CD4-positive, alpha-beta T cell treated with Interleukin-4 for 1 hour (primary cell): Measurements from ENCODE around the gene ARHGEF9.
"Not testable (repeated sequence)": the region's sequence is repeated elsewhere in the genome, so short reads cannot be mapped to it uniquely, and the experiment has no call there.

Source experiments
- DNase-seq, 2 donors: peaks; one replicate each; pipeline ENCODE4 v3.0.0-alpha.2; 2020 to 2022

ARHGEF9 gene

GRCh38 chrX:63784902-63785707 lies at the start of gene ARHGEF9:
Gene ARHGEF9 (minus strand): TSS chrX:63785214. CDS start chrX:63785145, 69 bp downstream.
- DNase-seq = no peak

DNA sequence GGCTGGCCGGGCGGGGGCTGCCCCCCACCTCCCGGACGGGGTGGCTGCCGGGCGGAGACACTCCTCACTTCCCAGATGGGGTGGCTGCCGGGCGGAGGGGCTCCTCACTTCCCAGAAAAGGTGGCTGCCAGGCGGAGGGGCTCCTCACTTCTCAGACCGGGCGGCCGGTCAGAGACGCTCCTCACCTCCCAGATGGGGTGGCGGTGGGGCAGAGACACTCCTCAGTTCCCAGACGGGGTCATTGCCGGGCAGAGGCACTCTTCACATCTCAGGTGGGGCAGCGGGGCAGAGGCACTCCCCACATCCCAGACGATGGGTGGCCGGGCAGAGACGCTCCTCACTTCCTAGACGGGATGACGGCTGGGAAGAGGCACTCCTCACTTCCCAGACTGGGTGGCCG lies 40.4 kb upstream of the ARHGEF9 start:
- DNase-seq = not testable (repeated sequence)

GRCh38 chrX:63818156-63818555 lies 33.1 kb upstream of the ARHGEF9 start:
- no peak for DNase-seq

GRCh38 chrX:63817696-63818095 lies 32.7 kb upstream of the ARHGEF9 start:
- no peak for DNase-seq

DNA sequence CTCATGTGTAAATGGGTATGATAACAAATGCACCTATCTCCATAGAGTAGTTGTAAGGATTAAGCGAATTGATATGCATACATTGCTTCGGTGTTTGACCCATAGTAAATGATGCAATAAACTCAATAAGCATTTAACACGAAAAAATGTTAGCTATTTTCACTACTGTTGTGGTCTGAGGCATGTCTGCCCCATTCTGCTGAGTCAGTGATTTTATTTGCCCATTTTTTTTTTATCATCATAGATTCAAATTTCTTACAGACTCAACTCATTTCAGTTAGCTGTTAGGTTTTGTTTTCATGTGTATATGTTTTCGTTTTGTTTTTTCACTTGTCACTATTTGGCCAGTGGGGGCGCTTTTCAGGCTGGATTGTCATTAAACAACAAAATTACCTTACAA lies 27.8 kb upstream of the ARHGEF9 start:
- DNase-seq = no peak

DNA sequence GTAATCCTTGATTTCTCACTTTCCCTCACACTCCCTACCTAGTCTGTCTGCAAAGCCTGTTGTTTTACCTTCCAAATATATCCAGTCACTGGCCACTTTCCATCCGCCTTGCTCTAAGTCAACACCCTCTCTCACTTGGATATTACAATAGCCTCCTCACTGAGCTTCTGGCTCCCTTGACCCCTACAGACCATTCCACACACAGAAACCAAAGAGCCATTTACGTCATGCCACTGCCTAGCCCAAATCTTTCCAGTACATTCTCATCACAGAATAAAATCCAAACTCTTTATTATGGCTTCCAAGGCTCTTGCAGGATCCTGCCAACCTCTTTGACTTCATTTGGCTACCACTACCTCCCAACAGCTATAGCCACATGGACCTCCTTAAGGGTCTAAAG lies 25.7 kb upstream of the ARHGEF9 start:
- no peak for DNase-seq

DNA sequence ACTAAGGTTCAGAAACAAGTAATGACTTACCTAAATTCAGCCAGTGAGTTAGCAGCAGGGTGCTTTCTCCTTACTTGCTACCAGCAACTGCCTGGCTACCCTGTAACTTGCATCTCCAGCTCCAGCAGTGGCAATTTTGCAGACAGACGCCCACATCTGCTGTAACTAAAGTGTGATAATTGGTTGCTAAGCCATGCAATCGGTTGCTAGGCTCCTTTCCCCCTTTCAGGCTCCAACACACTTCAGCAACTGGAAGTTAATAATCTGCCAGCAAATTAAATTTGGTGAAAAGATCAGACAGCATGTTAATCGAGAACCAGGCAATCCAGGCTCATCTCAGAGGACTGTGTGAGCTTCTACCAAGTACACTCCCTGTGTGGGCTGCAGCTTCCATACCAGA lies 24.2 kb upstream of the ARHGEF9 start:
- DNase-seq = no peak

GRCh38 chrX:63795406-63795805 lies 10.4 kb upstream of the ARHGEF9 start:
- DNase-seq = not testable (repeated sequence)

DNA sequence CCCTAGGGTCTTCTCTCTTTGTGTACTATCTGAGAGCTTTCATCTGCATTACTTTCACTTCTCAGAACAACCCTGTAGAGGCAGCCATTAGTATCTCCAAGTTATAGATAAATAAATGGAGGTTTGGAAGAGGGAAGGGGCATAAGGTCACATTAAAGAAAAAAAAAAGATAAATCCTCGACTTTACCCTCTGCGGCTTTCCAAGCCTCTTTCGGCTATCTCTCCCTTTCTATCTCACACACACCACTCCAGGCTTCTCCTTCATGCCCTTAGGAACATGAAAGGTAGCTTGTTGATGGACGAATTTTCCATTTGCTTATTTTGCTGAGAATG lies 660 bp upstream of the ARHGEF9 start:
- no peak for DNase-seq

DNA sequence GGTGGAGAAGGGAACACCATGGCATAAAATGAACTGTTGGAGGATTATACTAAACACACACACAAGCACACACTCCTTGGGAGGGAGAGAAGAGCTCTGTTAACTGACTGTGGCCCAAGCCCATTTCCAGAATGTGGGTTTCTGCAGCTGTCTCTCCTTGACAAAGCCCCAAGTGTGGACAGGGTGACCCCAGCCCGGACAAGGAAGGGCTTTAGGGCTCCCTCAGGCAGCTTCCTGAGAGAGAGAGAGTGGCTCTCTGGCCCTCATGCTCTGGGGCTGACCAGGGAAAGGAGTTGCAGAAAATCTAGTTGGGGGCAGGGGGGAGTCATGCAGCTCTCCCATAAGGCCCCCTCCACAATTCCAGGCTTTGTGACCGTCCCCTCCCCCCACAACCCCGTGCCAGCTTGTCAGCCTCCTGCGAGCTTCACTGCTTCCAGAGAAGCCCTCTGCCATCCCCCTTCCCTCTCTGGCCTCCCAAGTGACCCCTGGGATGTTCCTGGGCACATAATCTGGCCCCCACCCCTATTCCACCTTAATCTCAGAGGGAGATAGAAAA lies 590 bp downstream of the ARHGEF9 start:
- DNase-seq = no peak

DNA sequence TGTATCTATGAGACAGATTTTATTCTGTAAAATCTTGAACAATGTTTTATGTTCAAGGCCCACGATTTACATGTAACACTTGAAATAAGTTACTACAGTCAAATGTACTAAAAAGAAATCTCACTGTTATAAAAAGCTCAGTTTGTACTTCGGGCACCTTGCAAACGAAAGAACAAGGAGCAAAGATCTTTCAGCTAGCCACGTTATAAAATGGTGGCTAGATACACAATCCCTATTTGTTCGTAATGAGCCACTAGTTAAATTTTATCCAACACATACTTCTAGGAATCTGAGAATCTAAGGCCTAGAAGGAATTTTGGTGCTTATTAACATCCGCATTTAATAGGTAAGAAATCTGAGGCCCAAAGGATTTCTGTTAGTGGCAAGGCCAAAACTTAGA lies 2.5 kb downstream of the ARHGEF9 start:
- no peak for DNase-seq

DNA sequence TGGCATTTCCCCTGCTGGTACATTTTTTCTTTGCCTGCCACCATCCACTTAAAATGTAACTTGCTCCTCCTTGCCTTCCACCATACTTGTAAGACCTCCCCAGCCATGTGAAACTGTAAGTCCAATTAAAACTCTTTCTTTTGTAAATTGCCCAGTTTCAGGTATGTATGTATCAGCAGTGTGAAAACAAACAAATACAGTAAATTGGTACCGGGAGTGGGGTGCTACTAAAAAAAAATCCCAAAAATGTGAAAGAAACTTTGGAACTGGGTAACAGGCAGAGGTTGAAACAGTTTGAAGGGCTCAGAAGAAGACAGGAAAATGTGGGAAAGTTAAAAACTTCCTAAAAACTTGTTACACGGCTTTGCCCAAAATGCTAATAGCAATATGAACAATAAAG lies 16.3 kb downstream of the ARHGEF9 start:
- no peak for DNase-seq

- DNase-seq = no peak
Measured at GRCh38 chrX:63765712-63766111, 19.3 kb downstream of the ARHGEF9 start.

DNA sequence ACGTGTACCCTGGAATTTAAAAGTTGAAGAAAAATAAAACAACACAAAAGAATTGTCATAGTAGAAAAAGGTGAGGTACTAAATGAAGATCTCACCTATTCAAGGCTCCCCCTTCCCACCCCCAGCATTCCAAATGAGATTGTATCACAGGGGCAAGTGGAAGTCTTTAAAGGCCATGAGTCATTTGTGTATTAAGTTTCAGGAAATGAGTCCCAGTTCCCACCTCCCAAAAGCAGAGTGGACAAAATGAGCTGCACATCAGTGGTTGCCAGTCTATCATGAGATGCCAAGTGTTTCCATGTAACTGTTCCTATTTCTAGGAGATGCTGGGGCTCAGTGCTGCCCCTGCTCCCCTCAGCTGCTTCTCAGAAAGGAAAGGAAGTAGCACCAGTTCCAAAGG lies 20.1 kb downstream of the ARHGEF9 start:
- DNase-seq = no peak

DNA sequence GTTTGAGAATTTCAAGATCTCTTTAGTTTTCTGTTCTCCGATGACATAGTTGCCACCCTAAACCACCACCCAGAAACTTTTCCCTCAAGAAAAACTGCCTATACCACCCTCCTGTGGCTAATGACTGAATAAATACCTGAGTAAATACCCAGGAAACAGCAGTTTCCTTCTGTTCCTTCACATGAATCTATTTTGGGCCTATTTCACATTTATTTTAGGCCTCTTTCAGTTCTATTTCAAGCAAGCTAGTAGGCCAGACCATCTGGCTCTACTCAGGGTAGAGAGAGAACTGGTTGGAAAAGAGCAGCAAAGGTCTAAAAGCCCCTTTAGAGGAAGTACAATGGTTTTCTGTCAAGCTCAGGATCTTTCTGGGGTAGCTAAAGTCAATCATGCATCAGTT lies 23.4 kb downstream of the ARHGEF9 start:
- DNase-seq = peak in 1 of 2 donors; percentile 35

- no peak for DNase-seq
Measured at GRCh38 chrX:63758011-63758410, 27.0 kb downstream of the ARHGEF9 start.

DNA sequence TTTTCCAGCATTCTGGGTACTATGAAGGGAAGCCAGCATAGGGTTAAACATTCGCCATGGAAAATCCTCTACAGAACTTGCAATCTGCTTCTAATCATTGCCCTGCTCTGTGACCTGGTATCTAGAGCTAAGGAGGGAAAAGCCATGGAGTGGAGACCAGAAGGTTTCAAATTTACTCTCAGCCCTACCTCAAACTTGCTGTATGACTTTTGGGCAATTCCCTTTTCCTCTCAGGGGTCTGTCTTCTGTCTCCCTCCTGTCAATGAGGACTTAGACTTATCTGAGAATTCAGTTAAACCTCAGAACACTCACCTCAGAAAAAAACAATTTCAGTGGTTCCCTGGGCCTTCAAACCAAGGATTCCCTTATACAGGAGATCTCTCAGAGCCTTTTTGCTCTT lies 29.1 kb downstream of the ARHGEF9 start:
- no peak for DNase-seq

DNA sequence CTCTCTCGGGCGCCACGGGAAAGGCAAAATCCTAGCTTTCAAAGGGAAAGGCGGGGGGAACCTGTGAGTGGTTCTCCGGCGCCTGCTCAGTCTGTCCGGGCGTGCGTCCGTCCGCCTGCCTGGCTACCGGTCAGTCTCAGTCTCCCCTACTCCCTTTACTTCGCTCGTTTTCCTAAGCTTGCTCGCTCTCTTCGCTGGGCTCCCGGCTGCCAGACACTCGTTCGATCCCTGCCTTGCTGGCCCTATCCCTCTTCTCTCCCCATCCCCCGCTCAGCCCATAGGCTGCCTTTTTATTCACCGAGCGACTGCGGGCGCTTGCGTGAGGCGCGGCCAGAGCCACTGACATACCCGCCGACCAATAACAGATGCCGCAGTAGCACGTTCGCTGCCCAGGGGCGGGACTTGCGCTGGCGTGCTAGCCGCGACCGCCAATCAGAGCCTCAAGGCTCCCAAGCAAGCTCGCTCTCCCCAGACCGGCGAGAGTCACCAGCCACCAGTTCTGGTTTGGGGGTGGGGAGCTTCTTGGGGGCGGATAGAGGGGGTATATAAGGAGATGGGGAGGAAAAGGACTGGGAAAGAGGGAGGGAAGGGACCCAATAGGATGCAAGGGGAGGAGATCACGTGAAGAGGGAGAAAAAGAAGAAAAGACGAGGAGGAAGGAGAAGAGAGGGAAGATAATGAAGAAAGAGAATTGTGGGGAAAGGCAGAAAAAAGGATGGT lies 30.0 kb downstream of the ARHGEF9 start:
- DNase-seq = peak; percentile 90 to 93

GRCh38 chrX:63754136-63754859 lies 30.7 kb downstream of the ARHGEF9 start:
- DNase-seq = peak; percentile 19 to 43

- DNase-seq = no peak
Measured at GRCh38 chrX:63751481-63751880, 33.5 kb downstream of the ARHGEF9 start.

DNA sequence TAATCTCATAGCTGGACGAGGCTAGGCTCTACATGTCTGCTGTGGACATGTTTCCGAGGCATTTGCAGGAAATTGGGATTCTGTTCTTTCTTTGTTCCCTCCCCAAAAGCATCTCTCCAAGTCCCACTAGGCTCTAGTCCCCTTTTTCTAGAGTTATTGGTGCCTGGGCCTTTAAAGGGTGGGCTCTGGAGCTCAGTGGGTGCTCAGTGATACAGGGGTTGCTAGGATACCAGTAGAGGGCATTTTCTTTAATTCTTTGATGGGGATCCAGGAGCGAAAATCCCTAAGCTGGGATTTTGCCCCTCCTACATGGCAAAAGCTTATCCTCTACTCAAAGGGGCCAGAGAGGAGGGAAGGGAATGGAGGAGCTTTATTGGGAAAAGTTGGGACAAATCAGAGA lies 34.2 kb downstream of the ARHGEF9 start:
- no peak for DNase-seq

DNA sequence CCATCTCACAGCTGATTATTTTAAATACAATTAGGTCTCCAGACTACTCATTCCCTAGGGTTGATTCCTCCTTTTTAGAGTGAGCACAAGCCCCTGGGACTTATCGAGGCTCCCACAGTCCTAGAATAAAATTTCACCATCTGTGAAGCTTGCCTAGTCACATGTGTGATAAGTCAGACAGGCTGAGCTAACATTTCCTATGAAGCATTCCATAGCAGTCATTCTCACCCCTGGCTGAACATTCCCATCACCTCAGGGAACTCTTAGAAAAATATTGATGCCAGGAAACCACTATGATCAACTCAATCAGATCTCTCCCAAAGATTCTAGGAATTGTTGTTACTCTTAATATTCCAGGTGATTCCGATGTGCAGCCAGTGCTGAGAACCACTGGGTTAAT lies 37.7 kb downstream of the ARHGEF9 start:
- DNase-seq = no peak

GRCh38 chrX:63746715-63747114 lies 38.3 kb downstream of the ARHGEF9 start:
- DNase-seq = no peak

DNA sequence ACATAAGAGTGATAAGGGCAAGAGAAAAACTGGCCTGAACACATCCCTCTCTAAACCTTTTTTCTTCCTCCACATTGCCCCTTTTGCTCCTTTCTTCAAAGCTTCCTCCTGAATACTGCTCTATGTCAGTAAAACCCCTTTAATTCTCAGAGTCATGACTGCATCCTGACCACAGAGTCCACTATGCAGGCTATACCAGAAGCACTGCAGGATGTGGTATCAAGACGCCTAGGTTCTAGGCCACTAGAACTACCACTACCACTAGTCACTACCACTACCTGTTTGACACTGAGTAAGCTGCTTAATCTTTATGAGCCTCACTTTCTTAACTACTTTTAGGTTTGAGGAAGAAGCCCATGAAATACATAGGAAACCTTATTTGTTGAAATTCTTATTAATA lies 38.7 kb downstream of the ARHGEF9 start:
- peak; percentile 29 to 47 for DNase-seq
